K562 (cell line): ENCODE measurements around the gene POLD2. TPM values are rescaled to one million over a fixed set of nuclear protein-coding genes. Genes with fewer than 3 reads are reported as not detected.

Source experiments
- HNRNPH1 ChIP-seq: fragments of 200-400 bp; formaldehyde crosslinking; optimal IDR thresholded peaks from 2 replicates; pipeline ENCODE3; 2017; ENCODE audit warnings: low read depth, mild to moderate bottlenecking, low read length, moderate library complexity
- KAT7 ChIP-seq: sonication (generic); formaldehyde crosslinking; IDR thresholded peaks from 2 replicates; pipeline ENCODE4 v1.8.0; 2022; ENCODE audit warnings: missing genetic modification reagents, mild to moderate bottlenecking, borderline replicate concordance
- MAFG ChIP-seq: fragments of 450-650 bp; conservative IDR thresholded peaks from 2 replicates; pipeline ENCODE4 v1.6.1; 2016; ENCODE audit warnings: missing genetic modification characterization, missing compliant biosample characterization
- MAX ChIP-seq: sonication (generic); formaldehyde crosslinking; IDR thresholded peaks from 2 replicates; pipeline ENCODE4 v1.9.0; 2022; ENCODE audit warnings: mild to moderate bottlenecking, missing genetic modification reagents
- MXD1 ChIP-seq: fragments of 250-450 bp; sonication (Bioruptor Pico); IDR thresholded peaks from 2 replicates; pipeline ENCODE4 v1.8.0; 2021; ENCODE audit warnings: borderline replicate concordance, mild to moderate bottlenecking, moderate library complexity; ENCODE audit not compliant: poor library complexity, severe bottlenecking
- NFE2L1 ChIP-seq: fragments of 450-650 bp; IDR thresholded peaks from 2 replicates; pipeline ENCODE4 v1.6.1; 2016; ENCODE audit warnings: missing genetic modification characterization, low read depth, mild to moderate bottlenecking, missing compliant biosample characterization, moderate library complexity, borderline replicate concordance
- PHB2 ChIP-seq: fragments of 450-650 bp; IDR thresholded peaks from 2 replicates; pipeline ENCODE4 v1.6.1; 2017; ENCODE audit warnings: low read depth
- PHF8 ChIP-seq: fragments of 200-600 bp; sonication (generic); IDR thresholded peaks from 2 replicates; pipeline ENCODE4 v1.6.1; 2012; ENCODE audit warnings: mixed run types, mild to moderate bottlenecking, inconsistent platforms, low read length, moderate library complexity, borderline replicate concordance
- TCFL5 ChIP-seq: fragments of 250-450 bp; sonication (Bioruptor Pico); conservative IDR thresholded peaks from 2 replicates; pipeline ENCODE4 v1.6.1; 2021; ENCODE audit warnings: mild to moderate bottlenecking, moderate library complexity, matching md5 sums
- ZNF134 ChIP-seq: fragments of 250-450 bp; sonication (Bioruptor Pico); conservative IDR thresholded peaks from 2 replicates; pipeline ENCODE4 v1.4.0; 2020
- ZNF436 ChIP-seq: fragments of 250-450, 450-650 bp; sonication (Bioruptor Pico); formaldehyde crosslinking; IDR thresholded peaks from 2 replicates; pipeline ENCODE4 v1.7.0; 2020; ENCODE audit warnings: mild to moderate bottlenecking
- ZNF717 ChIP-seq: fragments of 250-450 bp; sonication (Bioruptor Pico); IDR thresholded peaks from 2 replicates; pipeline ENCODE4 v1.5.0; 2021
- ZNF764 ChIP-seq: fragments of 250-450 bp; sonication (Bioruptor Pico); IDR thresholded peaks from 2 replicates; pipeline ENCODE4 v1.4.0; 2020; ENCODE audit warnings: low read depth, mild to moderate bottlenecking, moderate library complexity
- polyA plus RNA-seq, 8 experiments: library from polyadenylated mRNA; depleted of rRNA in 4 of 8; stranded (reverse) in 5 of 8; unstranded in 3 of 8; fragments of >200 nt; fragmentation: Nextera tagmentation in 2 of 8; fragmentation: Illumina TruSeq in 1 of 8; extraction: Ambion mirVana in 2 of 8; extraction: Trizol in 1 of 8; gene quantifications; 2 replicates each; pipeline versions ENCODE4 v1.2.1 to v1.2.3, GENCODE V29; 2011 to 2014; ENCODE audit warnings: inconsistent platforms in 1 of 8, missing spikeins in 1 of 8
- total RNA-seq, 7 experiments: library from RNA; depleted of rRNA in 6 of 7; stranded (reverse); fragments of >200 nt in 6 of 7; fragmentation: Illumina TruSeq in 2 of 7; extraction: Trizol in 2 of 7; gene quantifications; 2 replicates each; pipeline versions ENCODE4 v1.2.1 to v1.2.3, GENCODE V29; 2011 to 2021; ENCODE audit warnings: low replicate concordance in 1 of 7
- TF ChIP-seq, protein P1 (sequence below): fragments of 450-650 bp; formaldehyde crosslinking; IDR thresholded peaks from 2 replicates; pipeline ENCODE4 v1.4.0; 2020; ENCODE audit warnings: mild to moderate bottlenecking
- TF ChIP-seq, protein P2 (sequence below): fragments of 250-450 bp; sonication (Bioruptor Pico); IDR thresholded peaks from 2 replicates; pipeline ENCODE4 v1.8.0; 2021; ENCODE audit warnings: moderate library complexity, mild to moderate bottlenecking, inconsistent platforms
- TF ChIP-seq, protein P3 (sequence below): fragments of 450-650 bp; formaldehyde crosslinking; IDR thresholded peaks from 2 replicates; pipeline ENCODE4 v1.4.0; 2020; ENCODE audit warnings: mild to moderate bottlenecking, moderate library complexity
- TF ChIP-seq, protein P4 (sequence below): fragments of 450-650 bp; conservative IDR thresholded peaks from 2 replicates; pipeline ENCODE4 v1.6.1; 2016; ENCODE audit warnings: missing genetic modification characterization, low read depth, mild to moderate bottlenecking, missing compliant biosample characterization, moderate library complexity
- TF ChIP-seq, protein P5 (sequence below): fragments of 450-650 bp; IDR thresholded peaks from 2 replicates; pipeline ENCODE4 v1.6.1; 2018; ENCODE audit not compliant: partially characterized antibody

Gene POLD2
- total and polyA plus RNA-seq, 9 of the 15 experiments (the other 6 are each of a cell fraction or from before 2014, with no cell fraction given): 29.7 to 259 (median 225) TPM

DNA sequence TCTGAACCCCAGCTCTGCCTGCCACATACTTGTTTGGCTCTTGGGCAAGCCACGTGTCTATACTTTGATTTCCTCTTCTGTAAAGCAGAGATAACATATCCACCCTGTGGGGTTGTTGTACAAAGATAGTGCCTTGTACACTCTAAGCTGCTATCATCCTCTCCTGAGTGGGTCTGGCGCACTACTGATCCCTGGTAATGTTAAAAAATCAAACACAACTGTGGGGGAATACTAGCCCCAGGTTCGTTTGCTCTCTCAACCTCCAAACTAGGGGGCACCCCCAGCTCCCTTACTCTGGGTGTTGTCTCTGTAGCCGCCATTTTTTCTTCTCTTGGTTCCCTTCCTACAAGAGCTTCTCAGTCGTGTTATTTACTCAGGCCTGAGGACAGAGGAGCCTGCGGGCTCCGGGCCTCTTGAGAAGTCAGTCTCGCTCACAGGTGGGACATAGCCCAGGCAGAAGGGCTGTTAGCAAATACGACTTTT, 42.0 kb downstream of the POLD2 start (continued):
- TF ChIP-seq MAFG (tag): no peak
- no peak for TF ChIP-seq MXD1 (CRISPR knock-in tag)
- no peak for TF ChIP-seq PHF8
- no peak for TF ChIP-seq TCFL5
- TF ChIP-seq MAX (CRISPR knock-in tag): peak; percentile 64; the same call in 1 of the 2 replicates
- TF ChIP-seq, protein P1, sequence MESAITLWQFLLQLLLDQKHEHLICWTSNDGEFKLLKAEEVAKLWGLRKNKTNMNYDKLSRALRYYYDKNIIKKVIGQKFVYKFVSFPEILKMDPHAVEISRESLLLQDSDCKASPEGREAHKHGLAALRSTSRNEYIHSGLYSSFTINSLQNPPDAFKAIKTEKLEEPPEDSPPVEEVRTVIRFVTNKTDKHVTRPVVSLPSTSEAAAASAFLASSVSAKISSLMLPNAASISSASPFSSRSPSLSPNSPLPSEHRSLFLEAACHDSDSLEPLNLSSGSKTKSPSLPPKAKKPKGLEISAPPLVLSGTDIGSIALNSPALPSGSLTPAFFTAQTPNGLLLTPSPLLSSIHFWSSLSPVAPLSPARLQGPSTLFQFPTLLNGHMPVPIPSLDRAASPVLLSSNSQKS (CRISPR knock-in tag): no peak
- no peak for TF ChIP-seq ZNF436
- no peak; the same call in 1 of the 2 replicates for TF ChIP-seq ZNF134 (CRISPR knock-in tag)
- TF ChIP-seq, protein P2, sequence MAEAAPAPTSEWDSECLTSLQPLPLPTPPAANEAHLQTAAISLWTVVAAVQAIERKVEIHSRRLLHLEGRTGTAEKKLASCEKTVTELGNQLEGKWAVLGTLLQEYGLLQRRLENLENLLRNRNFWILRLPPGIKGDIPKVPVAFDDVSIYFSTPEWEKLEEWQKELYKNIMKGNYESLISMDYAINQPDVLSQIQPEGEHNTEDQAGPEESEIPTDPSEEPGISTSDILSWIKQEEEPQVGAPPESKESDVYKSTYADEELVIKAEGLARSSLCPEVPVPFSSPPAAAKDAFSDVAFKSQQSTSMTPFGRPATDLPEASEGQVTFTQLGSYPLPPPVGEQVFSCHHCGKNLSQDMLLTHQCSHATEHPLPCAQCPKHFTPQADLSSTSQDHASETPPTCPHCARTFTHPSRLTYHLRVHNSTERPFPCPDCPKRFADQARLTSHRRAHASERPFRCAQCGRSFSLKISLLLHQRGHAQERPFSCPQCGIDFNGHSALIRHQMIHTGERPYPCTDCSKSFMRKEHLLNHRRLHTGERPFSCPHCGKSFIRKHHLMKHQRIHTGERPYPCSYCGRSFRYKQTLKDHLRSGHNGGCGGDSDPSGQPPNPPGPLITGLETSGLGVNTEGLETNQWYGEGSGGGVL: no peak
- TF ChIP-seq PHB2: peak; percentile 84
- no peak for TF ChIP-seq NFE2L1 (tag)
- no peak for TF ChIP-seq ZNF717 (CRISPR knock-in tag)
- TF ChIP-seq ZNF764 (CRISPR knock-in tag): no peak
- TF ChIP-seq, protein P3, sequence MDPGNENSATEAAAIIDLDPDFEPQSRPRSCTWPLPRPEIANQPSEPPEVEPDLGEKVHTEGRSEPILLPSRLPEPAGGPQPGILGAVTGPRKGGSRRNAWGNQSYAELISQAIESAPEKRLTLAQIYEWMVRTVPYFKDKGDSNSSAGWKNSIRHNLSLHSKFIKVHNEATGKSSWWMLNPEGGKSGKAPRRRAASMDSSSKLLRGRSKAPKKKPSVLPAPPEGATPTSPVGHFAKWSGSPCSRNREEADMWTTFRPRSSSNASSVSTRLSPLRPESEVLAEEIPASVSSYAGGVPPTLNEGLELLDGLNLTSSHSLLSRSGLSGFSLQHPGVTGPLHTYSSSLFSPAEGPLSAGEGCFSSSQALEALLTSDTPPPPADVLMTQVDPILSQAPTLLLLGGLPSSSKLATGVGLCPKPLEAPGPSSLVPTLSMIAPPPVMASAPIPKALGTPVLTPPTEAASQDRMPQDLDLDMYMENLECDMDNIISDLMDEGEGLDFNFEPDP (CRISPR knock-in tag): no peak
- TF ChIP-seq KAT7 (CRISPR knock-in tag): no peak; the same call in 1 of the 2 replicates
- TF ChIP-seq, protein P4, sequence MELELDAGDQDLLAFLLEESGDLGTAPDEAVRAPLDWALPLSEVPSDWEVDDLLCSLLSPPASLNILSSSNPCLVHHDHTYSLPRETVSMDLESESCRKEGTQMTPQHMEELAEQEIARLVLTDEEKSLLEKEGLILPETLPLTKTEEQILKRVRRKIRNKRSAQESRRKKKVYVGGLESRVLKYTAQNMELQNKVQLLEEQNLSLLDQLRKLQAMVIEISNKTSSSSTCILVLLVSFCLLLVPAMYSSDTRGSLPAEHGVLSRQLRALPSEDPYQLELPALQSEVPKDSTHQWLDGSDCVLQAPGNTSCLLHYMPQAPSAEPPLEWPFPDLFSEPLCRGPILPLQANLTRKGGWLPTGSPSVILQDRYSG (tag): no peak
- no peak for TF ChIP-seq HNRNPH1
- TF ChIP-seq, protein P5, sequence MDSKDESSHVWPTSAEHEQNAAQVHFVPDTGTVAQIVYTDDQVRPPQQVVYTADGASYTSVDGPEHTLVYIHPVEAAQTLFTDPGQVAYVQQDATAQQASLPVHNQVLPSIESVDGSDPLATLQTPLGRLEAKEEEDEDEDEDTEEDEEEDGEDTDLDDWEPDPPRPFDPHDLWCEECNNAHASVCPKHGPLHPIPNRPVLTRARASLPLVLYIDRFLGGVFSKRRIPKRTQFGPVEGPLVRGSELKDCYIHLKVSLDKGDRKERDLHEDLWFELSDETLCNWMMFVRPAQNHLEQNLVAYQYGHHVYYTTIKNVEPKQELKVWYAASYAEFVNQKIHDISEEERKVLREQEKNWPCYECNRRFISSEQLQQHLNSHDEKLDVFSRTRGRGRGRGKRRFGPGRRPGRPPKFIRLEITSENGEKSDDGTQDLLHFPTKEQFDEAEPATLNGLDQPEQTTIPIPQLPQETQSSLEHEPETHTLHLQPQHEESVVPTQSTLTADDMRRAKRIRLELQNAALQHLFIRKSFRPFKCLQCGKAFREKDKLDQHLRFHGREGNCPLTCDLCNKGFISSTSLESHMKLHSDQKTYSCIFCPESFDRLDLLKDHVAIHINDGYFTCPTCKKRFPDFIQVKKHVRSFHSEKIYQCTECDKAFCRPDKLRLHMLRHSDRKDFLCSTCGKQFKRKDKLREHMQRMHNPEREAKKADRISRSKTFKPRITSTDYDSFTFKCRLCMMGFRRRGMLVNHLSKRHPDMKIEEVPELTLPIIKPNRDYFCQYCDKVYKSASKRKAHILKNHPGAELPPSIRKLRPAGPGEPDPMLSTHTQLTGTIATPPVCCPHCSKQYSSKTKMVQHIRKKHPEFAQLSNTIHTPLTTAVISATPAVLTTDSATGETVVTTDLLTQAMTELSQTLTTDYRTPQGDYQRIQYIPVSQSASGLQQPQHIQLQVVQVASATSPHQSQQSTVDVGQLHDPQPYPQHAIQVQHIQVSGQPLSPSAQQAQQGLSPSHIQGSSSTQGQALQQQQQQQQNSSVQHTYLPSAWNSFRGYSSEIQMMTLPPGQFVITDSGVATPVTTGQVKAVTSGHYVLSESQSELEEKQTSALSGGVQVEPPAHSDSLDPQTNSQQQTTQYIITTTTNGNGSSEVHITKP: no peak
